Measurements from ENCODE around the gene TENT4A. TPM values are rescaled to one million over a fixed set of nuclear protein-coding genes. Genes with fewer than 3 reads are reported as not detected.

TENT4A gene
- total RNA-seq, 2 experiments from 2014 or later: 39.0 to 46.1 TPM

- ChIA-PET POLR2A (interaction anchor here (1.7 kb wide), 1 partner anchor 10 kb away, joined by 6 read pairs; no protein-coding TSS in a partner anchor), CTCF (ENCODE audit: unreplicated experiment) (no interaction called here)
- DNase-seq (ENCODE audit: low spot score): no peak
- Histone ChIP-seq H3K9me3 (ENCODE audit: low read length) (no peaks in the 10 kb centered on the region), H3K9me2 (ENCODE audit: insufficient read depth, low read length) (no peaks in the 10 kb centered on the region), H3K79me2 (ENCODE audit: insufficient read depth, low read depth, low read length) (no peaks in the 10 kb centered on the region), H3K36me3 (ENCODE audit: insufficient read depth, low read length) (no peaks in the 10 kb centered on the region), H3K4me2 (ENCODE audit: low read length) (no peak overlapping the region), H3K4me1 (ENCODE audit: insufficient read depth, low read length, poor library complexity, severe bottlenecking) (no peaks in the 10 kb centered on the region), H2AFZ (ENCODE audit: low read length) (no peak overlapping the region), H4K20me1 (ENCODE audit: insufficient read depth, low read length) (no peaks in the 10 kb centered on the region), H3K27ac (ENCODE audit: low read depth, low read length, poor library complexity, severe bottlenecking) (no peak overlapping the region), H3K4me3 (ENCODE audit: low read depth, low read length, poor library complexity, severe bottlenecking) (no peak overlapping the region)
- no TSS peak for BruUV-seq (replicated peaks)
- no peak for TF ChIP-seq EZH2phosphoT487 (IDR thresholded peaks at IDR 0.05; ENCODE audit: borderline replicate concordance, low read depth, low read length)
- TF ChIP-seq CTCF (conservative IDR thresholded peaks at IDR 0.05; ENCODE audit: low read length): no peak
- intact Hi-C loops (cut with micrococcal nuclease; ENCODE audit: unreplicated experiment): no loop called here
Measured at GRCh38 chr5:6683241-6683640, 30.0 kb upstream of the TENT4A start.

- ChIA-PET POLR2A (interaction anchor here (0.8 to 1.7 kb wide), 2 partner anchors 10 to 11 kb away, joined by 3 to 6 read pairs; no protein-coding TSS in a partner anchor), CTCF (ENCODE audit: unreplicated experiment) (no interaction called here)
- H3K4me1 ChIP-seq (ENCODE audit: insufficient read depth, low read length, poor library complexity, severe bottlenecking): no peaks in the 10 kb centered on the region
- DNase-seq (ENCODE audit: low spot score): no peak
- no peaks in the 10 kb centered on the region for H4K20me1 ChIP-seq (ENCODE audit: insufficient read depth, low read length)
- BruUV-seq (replicated peaks): no TSS peak
- intact Hi-C loops (cut with micrococcal nuclease; ENCODE audit: unreplicated experiment): no loop called here
- H3K4me2 ChIP-seq (ENCODE audit: low read length): no peak overlapping the region
- H3K4me3 ChIP-seq (ENCODE audit: low read depth, low read length, poor library complexity, severe bottlenecking): no peak overlapping the region
- no peaks in the 10 kb centered on the region for H3K9me2 ChIP-seq (ENCODE audit: insufficient read depth, low read length)
- H3K9me3 ChIP-seq (ENCODE audit: low read length): no peaks in the 10 kb centered on the region
- H2AFZ ChIP-seq (ENCODE audit: low read length): no peak overlapping the region
- H3K27ac ChIP-seq (ENCODE audit: low read depth, low read length, poor library complexity, severe bottlenecking): no peak overlapping the region
- no peaks in the 10 kb centered on the region for H3K36me3 ChIP-seq (ENCODE audit: insufficient read depth, low read length)
- no peaks in the 10 kb centered on the region for H3K79me2 ChIP-seq (ENCODE audit: insufficient read depth, low read depth, low read length)
- TF ChIP-seq EZH2phosphoT487 (IDR thresholded peaks at IDR 0.05; ENCODE audit: borderline replicate concordance, low read depth, low read length) (no peak), CTCF (conservative IDR thresholded peaks at IDR 0.05; ENCODE audit: low read length) (no peak)
Measured at GRCh38 chr5:6684075-6684474, 29.2 kb upstream of the TENT4A start.

- Histone ChIP-seq H3K4me3 (ENCODE audit: low read depth, low read length, poor library complexity, severe bottlenecking) (no peak overlapping the region), H3K27ac (ENCODE audit: low read depth, low read length, poor library complexity, severe bottlenecking) (no peak overlapping the region), H3K36me3 (ENCODE audit: insufficient read depth, low read length) (no peaks in the 10 kb centered on the region), H3K79me2 (ENCODE audit: insufficient read depth, low read depth, low read length) (no peaks in the 10 kb centered on the region), H2AFZ (ENCODE audit: low read length) (no peak overlapping the region), H3K9me3 (ENCODE audit: low read length) (no peaks in the 10 kb centered on the region), H3K4me1 (ENCODE audit: insufficient read depth, low read length, poor library complexity, severe bottlenecking) (no peaks in the 10 kb centered on the region), H3K9me2 (ENCODE audit: insufficient read depth, low read length) (no peaks in the 10 kb centered on the region), H3K4me2 (ENCODE audit: low read length) (no peak overlapping the region), H4K20me1 (ENCODE audit: insufficient read depth, low read length) (no peaks in the 10 kb centered on the region)
- no TSS peak for BruUV-seq (replicated peaks)
- intact Hi-C loops (cut with micrococcal nuclease; ENCODE audit: unreplicated experiment): no loop called here
- CTCF ChIA-PET (ENCODE audit: unreplicated experiment): no interaction called here
- no peak for TF ChIP-seq CTCF (conservative IDR thresholded peaks at IDR 0.05; ENCODE audit: low read length)
- TF ChIP-seq EZH2phosphoT487 (IDR thresholded peaks at IDR 0.05; ENCODE audit: borderline replicate concordance, low read depth, low read length): no peak
- POLR2A ChIA-PET: no interaction called here
- no peak for DNase-seq (ENCODE audit: low spot score)
Measured at GRCh38 chr5:6686501-6686900, 26.7 kb upstream of the TENT4A start.
